Mesenchymal stem cell (in vitro differentiated cells and primary cell): Measurements from ENCODE around the gene LTB4R. TPM values are rescaled to one million over a fixed set of nuclear protein-coding genes. Genes with fewer than 3 reads are reported as not detected.

Experiments
- DNase-seq: peaks from one replicate; pipeline ENCODE4 v3.0.0-alpha.2; 2013
- H2AFZ ChIP-seq: one replicate; pipeline ENCODE4 v1.6.1; 2013; ENCODE audit warnings: low read depth, mild to moderate bottlenecking, control low read depth, inconsistent platforms, low read length, moderate library complexity
- H2AK5ac ChIP-seq: 2 replicates; pipeline ENCODE4 v1.6.1; 2013; ENCODE audit warnings: low read length, moderate library complexity, mild to moderate bottlenecking, inconsistent platforms; ENCODE audit not compliant: severe bottlenecking
- H2BK120ac ChIP-seq: one replicate; pipeline ENCODE4 v1.6.1; 2013; ENCODE audit warnings: low read depth, mild to moderate bottlenecking, inconsistent platforms, low read length, moderate library complexity
- H2BK12ac ChIP-seq, 2 experiments: one replicate each; pipeline ENCODE4 v1.6.1; 2013; ENCODE audit warnings: inconsistent platforms in 2 of 2, low read length in 2 of 2, mild to moderate bottlenecking in 2 of 2, moderate library complexity in 2 of 2, control low read depth in 1 of 2
- H2BK15ac ChIP-seq: one replicate; pipeline ENCODE4 v1.6.1; 2013; ENCODE audit warnings: mild to moderate bottlenecking, low read depth, inconsistent platforms; ENCODE audit not compliant: poor library complexity, severe bottlenecking
- H2BK5ac ChIP-seq: 2 replicates; pipeline ENCODE4 v1.6.1; 2013; ENCODE audit warnings: low read depth, mild to moderate bottlenecking, low read length, control low read depth, inconsistent platforms; ENCODE audit not compliant: poor library complexity, severe bottlenecking
- H3K14ac ChIP-seq, 2 experiments: one replicate each; pipeline ENCODE4 v1.6.1; 2013; ENCODE audit warnings: inconsistent platforms in 2 of 2, low read length in 2 of 2, control low read depth in 1 of 2, mild to moderate bottlenecking in 1 of 2, moderate library complexity in 1 of 2
- H3K18ac ChIP-seq, 2 experiments: one replicate each; pipeline ENCODE4 v1.6.1; 2013; ENCODE audit warnings: inconsistent platforms in 2 of 2, low read length in 2 of 2, control low read depth in 1 of 2, low read depth in 1 of 2, mild to moderate bottlenecking in 1 of 2
- H3K23ac ChIP-seq, 2 experiments: one replicate each; pipeline ENCODE4 v1.6.1; 2013; ENCODE audit warnings: inconsistent platforms in 2 of 2, low read length in 2 of 2, mild to moderate bottlenecking in 2 of 2, moderate library complexity in 2 of 2, control low read depth in 1 of 2
- H3K27ac ChIP-seq: 2 replicates; pipeline ENCODE4 v1.5.1; 2013; ENCODE audit warnings: mild to moderate bottlenecking, moderate library complexity, low read length, control low read depth, inconsistent platforms; ENCODE audit not compliant: poor library complexity, severe bottlenecking
- H3K27me3 ChIP-seq, 2 experiments: 2 replicates each; pipeline versions ENCODE4 v1.6.1 to v1.7.0; 2013; ENCODE audit warnings: low read length in 2 of 2, mild to moderate bottlenecking in 2 of 2, moderate library complexity in 2 of 2, control low read depth in 1 of 2, inconsistent platforms in 1 of 2; ENCODE audit not compliant: control insufficient read depth in 1 of 2, insufficient read depth in 1 of 2
- H3K36me3 ChIP-seq, 2 experiments: 2 replicates each; pipeline versions ENCODE4 v1.6.1 to v1.7.0; 2013; ENCODE audit warnings: low read length in 2 of 2, control low read depth in 1 of 2, inconsistent platforms in 1 of 2, low read depth in 1 of 2, mild to moderate bottlenecking in 1 of 2; ENCODE audit not compliant: insufficient read depth in 2 of 2, control insufficient read depth in 1 of 2
- H3K4ac ChIP-seq, 2 experiments: one replicate each; pipeline ENCODE4 v1.6.1; 2013; ENCODE audit warnings: inconsistent platforms in 2 of 2, low read length in 2 of 2, mild to moderate bottlenecking in 2 of 2, moderate library complexity in 2 of 2, control low read depth in 1 of 2, low read depth in 1 of 2
- H3K4me1 ChIP-seq: 2 replicates; pipeline ENCODE4 v1.6.1; 2013; ENCODE audit warnings: low read depth, low read length, control low read depth; ENCODE audit not compliant: control insufficient read depth, insufficient read depth
- H3K4me2 ChIP-seq: 2 replicates; pipeline ENCODE4 v1.6.1; 2013; ENCODE audit warnings: low read length, mild to moderate bottlenecking, inconsistent platforms; ENCODE audit not compliant: poor library complexity, severe bottlenecking
- H3K4me3 ChIP-seq, 2 experiments: 2 replicates each; pipeline versions ENCODE4 v1.5.1 to v1.7.0; 2013; ENCODE audit warnings: low read length in 2 of 2, mild to moderate bottlenecking in 2 of 2, control low read depth in 1 of 2, low read depth in 1 of 2; ENCODE audit not compliant: insufficient read depth in 1 of 2
- H3K79me1 ChIP-seq: replicated peaks from 2 replicates; pipeline ENCODE4 v1.6.1; 2013; ENCODE audit warnings: mild to moderate bottlenecking, control low read depth, low read length, inconsistent platforms; ENCODE audit not compliant: poor library complexity, severe bottlenecking
- H3K9ac ChIP-seq: 2 replicates; pipeline ENCODE4 v1.7.0; 2013; ENCODE audit warnings: mild to moderate bottlenecking, low read length, moderate library complexity
- H3K9me3 ChIP-seq: 2 replicates; pipeline ENCODE4 v1.7.0; 2013; ENCODE audit warnings: mild to moderate bottlenecking, low read length; ENCODE audit not compliant: control insufficient read depth
- H4K8ac ChIP-seq: one replicate; pipeline ENCODE4 v1.6.1; 2013; ENCODE audit warnings: inconsistent platforms, mild to moderate bottlenecking, low read length, moderate library complexity
- H4K91ac ChIP-seq: one replicate; pipeline ENCODE4 v1.6.1; 2013; ENCODE audit warnings: mild to moderate bottlenecking, low read length, inconsistent platforms
- WGBS: methylation state at CpG from one replicate; pipeline ENCODE4 v1.1.7; 2013; ENCODE audit warnings: mixed read lengths; 5-methylcytosine and 5-hydroxymethylcytosine counted together
- polyA plus RNA-seq, 2 experiments: library from polyadenylated mRNA; stranded (reverse); fragments of 200-250 nt; gene quantifications; one replicate each; pipeline ENCODE4 v1.2.3, GENCODE V29; 2013

LTB4R gene, protein sequence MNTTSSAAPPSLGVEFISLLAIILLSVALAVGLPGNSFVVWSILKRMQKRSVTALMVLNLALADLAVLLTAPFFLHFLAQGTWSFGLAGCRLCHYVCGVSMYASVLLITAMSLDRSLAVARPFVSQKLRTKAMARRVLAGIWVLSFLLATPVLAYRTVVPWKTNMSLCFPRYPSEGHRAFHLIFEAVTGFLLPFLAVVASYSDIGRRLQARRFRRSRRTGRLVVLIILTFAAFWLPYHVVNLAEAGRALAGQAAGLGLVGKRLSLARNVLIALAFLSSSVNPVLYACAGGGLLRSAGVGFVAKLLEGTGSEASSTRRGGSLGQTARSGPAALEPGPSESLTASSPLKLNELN
- 2.9 TPM for polyA plus RNA-seq (2013, experiment 1 of 2)
- 2.6 TPM for polyA plus RNA-seq (2013, experiment 2 of 2)

DNA sequence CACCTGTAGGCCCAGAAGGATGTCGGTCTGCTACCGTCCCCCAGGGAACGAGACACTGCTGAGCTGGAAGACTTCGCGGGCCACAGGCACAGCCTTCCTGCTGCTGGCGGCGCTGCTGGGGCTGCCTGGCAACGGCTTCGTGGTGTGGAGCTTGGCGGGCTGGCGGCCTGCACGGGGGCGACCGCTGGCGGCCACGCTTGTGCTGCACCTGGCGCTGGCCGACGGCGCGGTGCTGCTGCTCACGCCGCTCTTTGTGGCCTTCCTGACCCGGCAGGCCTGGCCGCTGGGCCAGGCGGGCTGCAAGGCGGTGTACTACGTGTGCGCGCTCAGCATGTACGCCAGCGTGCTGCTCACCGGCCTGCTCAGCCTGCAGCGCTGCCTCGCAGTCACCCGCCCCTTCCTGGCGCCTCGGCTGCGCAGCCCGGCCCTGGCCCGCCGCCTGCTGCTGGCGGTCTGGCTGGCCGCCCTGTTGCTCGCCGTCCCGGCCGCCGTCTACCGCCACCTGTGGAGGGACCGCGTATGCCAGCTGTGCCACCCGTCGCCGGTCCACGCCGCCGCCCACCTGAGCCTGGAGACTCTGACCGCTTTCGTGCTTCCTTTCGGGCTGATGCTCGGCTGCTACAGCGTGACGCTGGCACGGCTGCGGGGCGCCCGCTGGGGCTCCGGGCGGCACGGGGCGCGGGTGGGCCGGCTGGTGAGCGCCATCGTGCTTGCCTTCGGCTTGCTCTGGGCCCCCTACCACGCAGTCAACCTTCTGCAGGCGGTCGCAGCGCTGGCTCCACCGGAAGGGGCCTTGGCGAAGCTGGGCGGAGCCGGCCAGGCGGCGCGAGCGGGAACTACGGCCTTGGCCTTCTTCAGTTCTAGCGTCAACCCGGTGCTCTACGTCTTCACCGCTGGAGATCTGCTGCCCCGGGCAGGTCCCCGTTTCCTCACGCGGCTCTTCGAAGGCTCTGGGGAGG lies at the start of gene LTB4R:
Gene LTB4R (plus strand): TSS at position 857 of the 959 bp plus-strand sequence. CDS start 4,150 bp downstream, outside the sequence.
- Histone ChIP-seq H2AK5ac (no peak within 1 kb of the TSS), H3K9ac (peak within 1 kb of the TSS; percentile 63), H2BK12ac (no peak within 1 kb of the TSS), H3K23ac (no peak within 1 kb of the TSS), H2AFZ (no peak within 1 kb of the TSS), H3K14ac (peak within 1 kb of the TSS in 1 of 2 experiments; percentile 39), H3K4me3 (peak within 1 kb of the TSS in 1 of 2 experiments; percentile 70), H3K9me3 (no peaks in the 10 kb centered on the region), H3K4me2 (no peak within 1 kb of the TSS), H3K18ac (no peak within 1 kb of the TSS), H2BK5ac (no peak within 1 kb of the TSS), H3K79me1 (peaks cover 3% of the 10 kb centered on the region), H4K91ac (peak within 1 kb of the TSS; percentile 34), H4K8ac (no peak within 1 kb of the TSS), H3K27me3 (peaks cover 0 to 6% of the 10 kb centered on the region in 2 experiments), H3K36me3 (peaks cover 26 to 40% of the 10 kb centered on the region in 2 experiments), H2BK15ac (no peak within 1 kb of the TSS), H3K27ac (no peak within 1 kb of the TSS), H3K4ac (no peak within 1 kb of the TSS), H3K4me1 (peaks cover 10% of the 10 kb centered on the region), H2BK120ac (no peak within 1 kb of the TSS)
- DNase-seq = no peak
- 98% methylated on average over 99 of the region's 99 CpGs for WGBS

DNA sequence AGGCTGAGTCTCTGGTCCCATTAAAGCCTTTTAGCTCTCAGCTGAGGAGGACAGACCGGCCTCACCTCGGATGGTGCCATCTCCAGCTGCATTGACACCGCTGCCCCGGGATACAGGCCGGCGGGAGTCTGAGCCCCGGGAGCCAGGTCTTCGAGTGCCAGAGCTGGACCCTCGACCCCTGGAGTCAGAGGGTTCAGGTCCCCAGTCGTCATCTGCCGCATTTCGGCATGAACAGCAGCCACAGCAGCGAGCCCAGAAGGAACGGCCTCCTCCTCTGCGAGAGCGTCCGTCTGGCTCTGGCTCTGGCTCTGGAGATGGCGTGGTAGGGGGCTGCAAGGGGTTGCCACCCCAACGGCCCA lies 49.4 kb upstream of the LTB4R start:
- Histone ChIP-seq H3K4me3 (no peak overlapping the region), H3K79me1 (no peaks in the 10 kb centered on the region), H4K8ac (no peak overlapping the region), H2BK12ac (no peak overlapping the region), H3K4me2 (no peak overlapping the region), H3K14ac (no peak overlapping the region), H3K4ac (no peak overlapping the region), H3K18ac (no peak overlapping the region), H2AFZ (no peak overlapping the region), H2AK5ac (no peak overlapping the region), H3K36me3 (peaks cover 25 to 54% of the 10 kb centered on the region in 2 experiments), H3K27me3 (no peaks in the 10 kb centered on the region), H2BK120ac (no peak overlapping the region), H3K9me3 (no peaks in the 10 kb centered on the region), H3K9ac (no peak overlapping the region), H3K23ac (no peak overlapping the region), H2BK5ac (no peak overlapping the region), H3K4me1 (peaks cover 6% of the 10 kb centered on the region), H3K27ac (no peak overlapping the region), H4K91ac (no peak overlapping the region), H2BK15ac (no peak overlapping the region)
- DNase-seq = no peak
- 91% methylated on average over 19 of the region's 19 CpGs for whole genome bisulfite sequencing

DNA sequence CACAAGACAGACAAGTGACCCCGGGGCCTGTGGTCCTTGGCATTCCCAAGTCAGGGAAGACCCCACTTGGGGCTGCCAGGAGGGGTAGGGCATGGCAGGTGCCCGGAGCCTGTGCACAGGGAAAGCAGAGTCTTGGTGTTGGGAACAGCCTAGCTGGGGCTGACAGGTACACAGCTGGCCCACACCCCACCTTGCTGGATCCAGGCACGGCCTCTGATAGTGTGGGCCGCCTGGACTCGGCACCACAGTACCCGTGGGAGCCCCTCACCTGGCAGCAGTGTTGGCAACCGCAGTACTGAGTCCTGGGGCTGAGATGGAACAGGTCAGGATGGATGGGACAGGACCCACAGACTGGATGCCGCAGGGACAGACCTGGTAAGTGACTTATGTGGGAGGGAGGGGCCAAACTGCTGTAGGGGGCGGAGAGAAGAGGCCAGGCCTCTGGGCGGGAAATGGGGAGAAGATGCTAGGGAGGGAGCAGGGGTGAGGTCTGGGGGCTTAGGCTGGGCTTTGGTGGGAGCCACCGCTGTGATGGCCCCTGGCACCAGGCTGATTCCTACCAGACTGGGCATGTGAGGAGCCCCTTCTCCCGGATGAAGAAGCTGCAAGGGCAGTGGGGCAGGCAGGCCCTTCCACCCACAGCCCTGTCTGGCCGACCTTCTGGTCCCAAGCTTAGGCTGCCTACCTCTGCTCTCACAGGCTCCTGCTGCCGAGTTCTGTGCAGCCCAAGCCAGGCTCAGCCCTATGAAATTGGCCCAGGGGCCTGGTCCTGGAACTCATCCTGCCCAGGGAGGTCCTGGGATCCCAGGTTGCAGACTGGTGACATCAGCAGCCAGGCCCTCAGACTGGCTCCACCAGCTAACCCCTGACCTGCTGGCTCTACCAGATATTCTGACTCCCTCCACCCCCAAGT lies 48.2 kb upstream of the LTB4R start, which contains the start of gene TGM1:
Gene TGM1 (minus strand): TSS at position 357 of the 913 bp plus-strand sequence. CDS start 825 bp downstream, outside the sequence.
- no peak within 1 kb of the TSS for H2AK5ac ChIP-seq
- H2BK5ac ChIP-seq = no peak within 1 kb of the TSS
- H3K9me3 ChIP-seq = no peaks in the 10 kb centered on the region
- no peak within 1 kb of the TSS for H3K18ac ChIP-seq
- H4K91ac ChIP-seq = no peak within 1 kb of the TSS
- H3K9ac ChIP-seq = no peak within 1 kb of the TSS
- H3K4ac ChIP-seq = no peak within 1 kb of the TSS
- H3K14ac ChIP-seq = no peak within 1 kb of the TSS
- no peak within 1 kb of the TSS for H2BK15ac ChIP-seq
- no peak for DNase-seq
- no peak within 1 kb of the TSS for H3K23ac ChIP-seq
- no peak within 1 kb of the TSS for H4K8ac ChIP-seq
- no peak within 1 kb of the TSS for H3K4me3 ChIP-seq
- no peak within 1 kb of the TSS for H2AFZ ChIP-seq
- 83% methylated on average over 14 of the region's 14 CpGs for WGBS
- peaks cover 3% of the 10 kb centered on the region for H3K79me1 ChIP-seq
- H3K4me1 ChIP-seq = peaks cover 6% of the 10 kb centered on the region
- H3K27me3 ChIP-seq = no peaks in the 10 kb centered on the region
- no peak within 1 kb of the TSS for H2BK12ac ChIP-seq
- no peak within 1 kb of the TSS for H3K27ac ChIP-seq
- no peak within 1 kb of the TSS for H3K4me2 ChIP-seq
- no peak within 1 kb of the TSS for H2BK120ac ChIP-seq
- peaks cover 36 to 65% of the 10 kb centered on the region in 2 experiments for H3K36me3 ChIP-seq
